HS-5 (cell line): ENCODE data around the gene SHISA9.
A peak's percentile ranks its signal among the peaks of the same experiment; 100 is the strongest.

ENCODE experiments used
- DNase-seq: peaks from one replicate; pipeline ENCODE4 v3.0.0-alpha.2; 2012; ENCODE audit warnings: low read depth

SHISA9 gene

DNA sequence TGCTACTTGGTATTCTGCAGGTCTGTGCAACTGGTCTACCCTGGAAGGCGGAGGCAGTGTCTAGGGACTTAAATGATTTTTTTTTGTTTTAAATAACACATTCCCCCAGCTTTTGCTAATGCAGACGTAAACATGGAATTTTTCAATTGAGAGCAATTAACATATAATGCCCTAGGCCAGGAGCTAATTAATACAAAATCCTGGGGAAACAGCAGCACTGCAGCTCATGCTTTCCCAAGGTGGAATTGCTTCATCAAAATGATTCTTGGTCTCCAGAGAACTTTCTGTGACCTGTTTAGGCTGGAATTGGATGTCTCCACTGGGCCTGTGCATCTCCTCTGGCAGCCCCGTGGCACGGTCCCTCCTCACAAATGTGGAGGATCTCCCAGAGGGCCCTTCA, 50.6 kb downstream of the SHISA9 start:
- no peak for DNase-seq

- DNase-seq: no peak
Observed at GRCh38 chr16:12958366-12958765, 57.0 kb downstream of the SHISA9 start.

DNA sequence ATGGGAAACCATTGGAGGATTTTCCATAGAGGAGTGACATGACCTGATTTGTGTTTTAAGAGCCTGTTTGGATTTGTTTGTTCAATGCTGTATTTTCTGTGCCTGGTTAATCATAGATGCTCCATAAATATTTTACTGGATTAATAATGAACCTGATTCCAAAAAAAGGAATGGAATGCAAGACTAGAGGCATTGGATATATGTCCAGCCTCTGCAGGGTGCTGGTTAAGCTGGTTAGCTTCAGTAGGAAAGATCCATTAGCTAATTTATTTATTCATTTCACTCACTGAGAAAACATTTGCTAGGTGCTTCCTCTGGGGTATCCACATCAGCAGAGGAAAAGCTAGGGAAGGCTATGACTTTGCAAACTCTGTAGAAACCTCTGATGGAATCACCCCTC, 57.7 kb downstream of the SHISA9 start:
- DNase-seq: no peak

DNA sequence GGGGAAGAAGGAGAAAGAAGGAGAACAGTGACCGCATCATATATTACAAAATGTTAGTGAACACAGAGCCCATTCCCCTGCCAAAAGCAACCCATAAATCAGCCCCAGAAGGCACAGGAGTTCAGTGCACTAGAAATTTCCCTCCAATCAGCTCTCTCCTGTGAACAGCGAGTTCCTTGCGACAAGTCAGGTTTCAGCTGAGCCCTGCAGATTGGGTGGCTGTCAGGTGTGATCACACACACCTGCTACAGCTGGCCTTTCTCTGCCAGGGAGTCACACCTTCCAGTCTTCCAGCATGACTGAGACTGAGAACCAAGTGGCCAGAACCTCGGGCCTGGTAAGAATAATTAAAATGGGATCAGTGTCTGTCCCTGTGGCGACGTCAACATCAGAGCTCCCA, 60.2 kb downstream of the SHISA9 start:
- DNase-seq: no peak

DNA sequence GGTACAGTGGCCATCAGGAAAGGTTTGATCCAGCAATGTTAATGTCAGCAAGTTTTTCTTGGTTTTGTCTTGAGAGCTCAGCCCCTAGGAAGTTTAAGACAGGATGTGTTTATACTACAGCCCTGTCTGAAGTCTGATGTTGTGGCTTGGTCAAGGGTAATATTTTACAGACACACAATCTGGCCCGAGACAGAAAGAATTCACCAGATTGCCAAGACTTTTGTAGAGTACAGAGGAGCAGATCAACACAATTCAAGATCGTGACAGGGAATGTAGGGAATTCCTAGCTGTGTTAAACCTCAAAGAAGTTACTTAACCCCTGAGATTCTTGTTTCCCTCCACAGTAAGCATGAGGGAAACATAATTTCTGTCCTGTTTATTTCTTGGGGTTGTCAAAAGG, 63.1 kb downstream of the SHISA9 start:
- DNase-seq: no peak

DNA sequence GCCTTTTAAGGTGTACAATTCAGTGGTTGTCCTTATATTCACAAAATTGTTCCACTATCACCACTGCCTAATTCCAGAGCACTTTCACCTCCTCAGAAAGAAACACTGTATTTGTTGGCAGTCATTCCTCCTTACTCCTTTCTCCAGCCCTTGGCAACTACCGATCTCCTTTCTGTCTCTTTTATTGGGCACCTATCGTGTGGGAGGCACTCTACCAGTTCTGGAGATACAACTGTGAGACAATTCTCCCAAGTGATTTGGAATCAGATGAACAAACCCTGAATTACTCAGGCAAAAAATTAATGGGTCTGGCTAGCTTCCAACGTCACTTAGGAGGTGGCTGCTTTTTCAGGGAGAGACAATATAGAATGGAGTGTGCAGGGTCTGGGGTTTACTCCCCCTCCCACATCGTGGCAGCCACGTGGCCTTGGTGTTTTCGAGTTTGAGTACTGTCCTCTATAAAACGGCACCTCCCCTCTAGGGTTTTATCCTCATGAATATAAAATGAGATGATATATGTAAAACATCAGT, 63.9 kb downstream of the SHISA9 start:
- DNase-seq: no peak

DNA sequence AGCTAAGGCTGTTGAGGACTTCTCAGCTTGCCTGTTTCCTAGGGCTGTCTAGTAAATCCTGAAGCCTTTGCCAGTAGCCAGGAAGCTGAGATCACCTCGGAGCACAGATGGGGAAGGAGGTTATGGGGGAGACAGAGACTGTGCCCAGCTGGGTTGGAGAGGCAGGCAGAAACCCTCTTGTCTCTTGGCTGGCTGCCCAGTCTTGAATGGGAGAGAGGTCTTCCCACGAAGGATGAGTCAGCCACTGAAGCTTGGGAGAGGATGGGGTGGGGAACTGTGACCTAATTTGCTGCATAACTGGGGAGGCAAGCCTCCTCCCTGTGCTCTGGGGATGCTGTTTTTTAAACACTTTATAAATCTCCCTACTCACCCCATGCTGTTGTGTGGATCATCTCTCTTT, 69.8 kb downstream of the SHISA9 start:
- peak; percentile 38 for DNase-seq

GRCh38 chr16:12972246-12972645, 70.8 kb downstream of the SHISA9 start:
- no peak for DNase-seq

DNA sequence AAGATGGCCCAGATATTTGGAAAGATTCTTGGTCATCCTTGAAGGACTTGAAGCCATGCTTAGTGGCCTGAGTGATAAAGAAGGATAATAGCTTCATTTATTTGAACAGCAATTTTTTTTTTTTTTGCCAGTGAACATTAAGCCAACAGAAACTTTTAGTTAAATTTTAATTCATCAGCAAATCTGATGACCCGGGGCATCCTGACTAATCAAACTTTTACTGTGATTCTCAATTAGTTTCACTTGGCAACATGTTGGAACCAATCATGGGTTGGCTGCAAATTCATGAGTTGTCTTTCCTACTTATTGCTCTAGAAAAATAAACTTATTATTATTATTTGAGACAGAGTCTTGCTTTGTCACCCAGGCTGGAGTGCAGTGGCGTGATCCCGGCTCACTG, 74.4 kb downstream of the SHISA9 start:
- DNase-seq: no peak

- DNase-seq: no peak
Observed at GRCh38 chr16:12976496-12976895, 75.1 kb downstream of the SHISA9 start.

DNA sequence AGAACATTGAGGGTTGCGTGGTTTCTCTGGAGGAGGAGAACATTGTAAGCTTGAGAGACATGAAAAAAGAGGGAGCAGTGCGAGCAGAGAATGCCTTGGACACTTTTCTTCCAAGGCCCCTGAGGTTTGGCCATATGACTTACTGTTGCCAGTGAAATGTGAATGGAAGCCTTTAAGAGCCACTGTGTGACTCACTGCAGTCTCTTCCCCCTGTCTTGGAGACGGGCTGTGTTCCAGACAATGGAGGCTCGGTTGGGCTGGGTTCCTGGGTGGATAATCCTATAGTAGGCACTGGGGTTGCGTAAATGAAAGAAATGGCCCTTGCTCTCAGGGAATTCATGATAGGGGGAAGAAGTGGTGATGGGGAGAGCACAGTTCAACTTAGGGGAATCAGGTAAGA, 75.5 kb downstream of the SHISA9 start:
- no peak for DNase-seq

GRCh38 chr16:12985516-12985915, 84.1 kb downstream of the SHISA9 start:
- no peak for DNase-seq

DNA sequence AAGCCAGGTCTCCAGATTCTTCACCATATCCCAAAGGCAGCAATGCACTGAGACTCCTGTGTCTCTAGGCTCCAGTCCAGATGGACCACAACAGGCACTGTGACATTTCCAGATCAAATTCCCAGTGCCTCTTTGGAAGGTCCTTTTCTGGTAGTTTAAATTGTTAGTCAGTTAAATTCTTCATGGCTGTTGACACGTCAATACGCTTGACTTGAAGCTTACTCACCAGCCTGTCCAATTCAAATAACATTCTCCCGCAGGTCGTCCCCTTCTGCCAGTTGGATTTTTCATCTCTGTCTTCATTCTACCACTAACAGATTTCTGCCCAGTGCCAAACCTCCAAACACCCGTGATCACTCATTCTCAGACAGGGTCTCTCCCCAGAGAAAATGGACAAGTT, 86.7 kb downstream of the SHISA9 start:
- DNase-seq: no peak

DNA sequence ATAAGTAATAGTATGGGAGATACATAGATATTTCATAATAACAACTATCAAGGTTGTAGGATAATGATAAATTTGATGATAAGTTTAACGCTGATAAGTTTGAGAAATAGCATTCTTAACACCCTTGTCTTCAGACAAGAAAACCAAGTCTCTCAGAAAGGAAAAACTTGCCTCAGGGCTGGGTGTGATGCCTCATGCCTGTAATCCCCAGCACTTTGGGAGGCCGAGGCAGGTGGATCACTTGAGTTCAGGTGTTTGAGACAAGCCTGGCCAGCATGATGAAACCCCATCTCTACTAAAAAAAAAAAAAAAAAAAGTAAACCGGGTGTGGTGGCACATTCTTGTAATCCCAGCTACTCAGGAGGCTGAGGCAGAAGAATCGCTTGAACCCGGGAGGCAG, 90.7 kb downstream of the SHISA9 start:
- no peak for DNase-seq

GRCh38 chr16:12994402-12994801, 93.0 kb downstream of the SHISA9 start:
- DNase-seq: no peak

DNA sequence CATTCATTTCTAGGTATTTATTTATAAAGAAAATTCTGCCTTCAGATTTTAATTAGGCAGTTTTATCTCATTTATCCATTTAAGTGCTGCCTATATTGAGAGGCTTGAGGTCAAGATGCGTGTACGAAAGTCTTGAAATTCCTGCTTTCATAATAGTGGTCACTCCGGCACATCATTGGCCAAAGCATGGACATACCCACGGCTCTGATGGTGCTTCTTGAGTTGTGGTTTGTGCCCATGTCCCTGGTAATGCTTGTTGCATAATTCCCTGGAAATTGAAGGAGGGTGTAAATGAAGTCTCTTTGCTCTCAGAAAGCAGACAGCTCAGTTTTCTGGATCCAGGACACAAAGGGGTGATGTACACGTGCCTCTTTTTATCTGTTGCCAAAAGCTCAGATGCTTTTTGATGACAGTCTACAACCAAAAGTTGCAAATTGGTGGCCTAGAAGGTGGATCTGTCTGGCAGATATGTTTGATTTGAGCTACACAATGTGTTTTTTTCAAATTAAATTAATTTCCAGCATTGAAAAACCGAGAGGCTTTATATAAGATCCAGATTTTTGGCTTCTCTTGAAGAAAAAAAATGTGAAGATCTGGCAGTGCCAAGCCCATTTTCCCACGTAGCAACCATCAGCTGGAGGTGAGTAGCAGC, 94.4 kb downstream of the SHISA9 start:
- no peak for DNase-seq

DNA sequence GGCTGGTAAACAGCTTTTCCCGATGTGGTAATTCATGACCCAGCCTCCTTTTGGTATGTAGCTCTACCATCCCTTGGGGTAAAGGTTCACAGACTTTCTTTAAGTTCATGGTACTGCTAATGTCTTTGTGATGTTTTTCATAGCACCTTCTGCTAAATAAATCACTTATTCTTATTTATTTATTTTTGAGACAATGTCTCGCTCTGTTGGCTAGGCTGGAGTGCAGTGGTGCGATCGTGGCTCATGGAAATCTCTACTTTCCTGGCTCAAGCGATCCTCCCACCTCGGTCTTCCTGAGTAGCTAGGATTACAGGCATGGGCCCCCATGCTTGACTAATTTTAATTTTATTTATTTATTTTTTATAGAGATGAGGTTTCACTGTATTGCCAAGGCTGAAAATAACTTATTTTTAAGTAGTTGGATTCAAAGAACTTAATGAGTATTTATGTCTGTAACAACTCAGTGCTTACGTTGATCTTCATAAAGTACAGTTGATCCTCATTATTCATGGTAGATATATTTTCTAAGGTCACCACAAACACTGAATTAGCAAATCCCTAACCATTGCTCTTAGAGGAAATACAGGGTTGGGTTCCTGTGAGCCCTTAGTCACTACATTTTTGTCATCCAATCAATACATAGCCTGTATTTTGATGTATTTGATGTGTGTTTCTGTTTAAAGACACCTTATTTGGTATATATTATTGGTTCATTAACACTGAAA, 97.1 kb downstream of the SHISA9 start:
- DNase-seq: no peak

- no peak for DNase-seq
Observed at GRCh38 chr16:12999368-12999767, 98.0 kb downstream of the SHISA9 start.

- DNase-seq: no peak
Observed at GRCh38 chr16:13005721-13006247, 104.4 kb downstream of the SHISA9 start.

DNA sequence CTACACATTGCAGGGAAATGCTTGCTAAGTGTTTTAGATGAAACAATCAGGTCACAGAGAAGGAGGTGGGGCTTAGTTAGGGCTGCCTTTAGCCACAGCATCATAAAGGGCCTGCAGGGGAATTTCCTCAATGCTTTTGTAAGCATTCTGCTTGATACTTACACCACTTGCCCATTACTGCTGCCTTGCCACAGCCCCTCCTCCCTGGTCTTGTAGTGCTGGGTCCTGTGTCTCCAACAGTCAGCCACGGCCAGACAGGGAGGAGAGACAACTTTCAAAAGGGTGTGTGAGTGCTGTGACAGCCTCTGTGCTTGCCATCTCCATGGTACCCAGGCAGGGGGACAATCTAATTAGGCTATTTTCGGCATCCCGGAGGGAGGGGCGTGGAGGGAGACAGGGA, 111.2 kb downstream of the SHISA9 start:
- DNase-seq: no peak

DNA sequence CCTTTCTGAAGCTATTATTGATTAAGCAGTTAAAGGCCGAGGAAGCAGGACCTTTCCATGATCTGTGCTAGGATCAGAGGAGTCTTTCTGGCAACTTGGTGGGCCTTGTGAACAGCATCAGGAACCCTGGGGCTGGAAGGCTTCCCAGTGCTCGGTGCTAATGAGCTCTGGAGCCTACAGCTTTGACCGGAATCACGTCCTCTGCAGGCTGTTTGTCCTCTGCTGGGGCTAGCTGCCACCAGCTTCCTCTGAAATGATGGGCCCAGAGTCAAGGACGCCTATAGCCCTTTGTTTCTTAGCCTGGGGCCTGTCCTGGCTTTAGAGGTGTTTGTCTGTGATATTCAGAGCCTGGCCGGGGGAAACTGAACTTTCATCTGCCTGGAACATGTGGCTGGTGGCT, 111.6 kb downstream of the SHISA9 start:
- no peak for DNase-seq

- no peak for DNase-seq
Observed at GRCh38 chr16:13014476-13014875, 113.1 kb downstream of the SHISA9 start.

- DNase-seq: no peak
Observed at GRCh38 chr16:13018026-13018425, 116.6 kb downstream of the SHISA9 start.

DNA sequence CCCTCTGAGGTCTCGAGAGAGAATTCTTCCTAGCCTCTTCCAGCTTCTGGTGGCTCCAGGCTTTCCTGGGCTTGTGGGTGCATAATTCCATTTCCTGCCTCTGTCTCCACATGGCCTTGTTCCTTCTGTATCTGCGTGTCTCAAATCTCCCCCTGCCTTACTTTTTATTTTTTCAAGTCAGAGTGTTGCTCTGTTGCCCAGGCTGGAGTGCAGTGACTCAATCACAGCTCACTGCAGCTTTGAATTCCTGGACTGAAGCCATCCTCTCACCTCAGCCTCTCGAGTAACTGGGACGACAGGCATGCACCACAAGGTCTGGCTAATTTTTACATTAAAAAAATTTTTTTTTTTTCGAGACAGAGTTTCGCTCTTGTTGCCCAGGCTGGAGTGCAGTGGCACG, 120.6 kb downstream of the SHISA9 start:
- DNase-seq: peak; percentile 1
